Measurements from ENCODE around the gene COL6A6. TPM values are rescaled to one million over a fixed set of nuclear protein-coding genes. Genes with fewer than 3 reads are reported as not detected.

The COL6A6 gene
- total and polyA plus RNA-seq, 2 experiments from 2014 or later: 0.07 to 0.10 TPM

- peaks cover 2% of the 10 kb centered on the region for H3K27me3 Mint-ChIP-seq (ENCODE audit: insufficient read depth, low read depth, poor library complexity)
- peaks cover 12% of the 10 kb centered on the region; the same call in 1 of the 2 replicates for H3K9me2 ChIP-seq (ENCODE audit: insufficient read depth)
- peak overlapping the region; percentile 12; the same call in 1 of the 2 replicates for H2AFZ ChIP-seq
- TF ChIP-seq CTCF (conservative IDR thresholded peaks at IDR 0.05; ENCODE audit: low read depth in 2 of 2) (no peak), REST (IDR thresholded peaks at IDR 0.05; ENCODE audit: unreplicated experiment) (no peak), POLR2AphosphoS5 (IDR thresholded peaks at IDR 0.05; ENCODE audit: low read depth) (no peak), EZH2phosphoT487 (IDR thresholded peaks at IDR 0.05; ENCODE audit: unreplicated experiment) (no peak), ETS1 (IDR thresholded peaks at IDR 0.05) (no peak)
- no peaks in the 10 kb centered on the region for H3K27me3 ChIP-seq (ENCODE audit: insufficient read depth)
- no peaks in the 10 kb centered on the region for H3K36me3 Mint-ChIP-seq (ENCODE audit: low read depth)
- H3K36me3 ChIP-seq (ENCODE audit: insufficient read depth): no peaks in the 10 kb centered on the region
- no peak overlapping the region for H3K4me3 Mint-ChIP-seq
- no peaks in the 10 kb centered on the region for H3K79me2 ChIP-seq (replicated peaks; ENCODE audit: insufficient read depth)
- H3K4me1 Mint-ChIP-seq: no peaks in the 10 kb centered on the region
- no peak overlapping the region for H3K4me3 ChIP-seq
- no peaks in the 10 kb centered on the region for H4K20me1 ChIP-seq (replicated peaks; ENCODE audit: insufficient read depth)
- no peak overlapping the region for H3K27ac ChIP-seq (ENCODE audit: low read depth)
- no peak overlapping the region for H3K4me2 ChIP-seq
- H3K27ac Mint-ChIP-seq: no peak overlapping the region
- DNase-seq (ENCODE audit: low spot score): no peak
- H3K4me1 ChIP-seq (ENCODE audit: insufficient read depth): no peaks in the 10 kb centered on the region
- no peaks in the 10 kb centered on the region for H3F3A ChIP-seq (replicated peaks; ENCODE audit: low read depth)
- H3K9me3 Mint-ChIP-seq: peaks cover 1% of the 10 kb centered on the region; the same call in 1 of the 3 replicates
- no peak for ATAC-seq
These were observed 46.9 kb upstream of the COL6A6 start for GRCh38 chr3:130470126-130470525.

GRCh38 chr3:130473416-130473815 is 43.6 kb upstream of the COL6A6 start:
- H2AFZ ChIP-seq: no peak overlapping the region
- H3K4me2 ChIP-seq: no peak overlapping the region
- no peaks in the 10 kb centered on the region for H3K36me3 ChIP-seq (ENCODE audit: insufficient read depth)
- no peak overlapping the region for H3K4me3 Mint-ChIP-seq
- H3K79me2 ChIP-seq (replicated peaks; ENCODE audit: insufficient read depth): no peaks in the 10 kb centered on the region
- peaks cover 11% of the 10 kb centered on the region; the same call in 1 of the 2 replicates for H3K9me2 ChIP-seq (ENCODE audit: insufficient read depth)
- H3K27me3 Mint-ChIP-seq (ENCODE audit: insufficient read depth, low read depth, poor library complexity): no peaks in the 10 kb centered on the region
- H3K4me1 Mint-ChIP-seq: no peaks in the 10 kb centered on the region
- no peaks in the 10 kb centered on the region for H3K4me1 ChIP-seq (ENCODE audit: insufficient read depth)
- ATAC-seq (no peak), DNase-seq (ENCODE audit: low spot score) (no peak)
- no peak overlapping the region for H3K4me3 ChIP-seq
- no peaks in the 10 kb centered on the region for H4K20me1 ChIP-seq (replicated peaks; ENCODE audit: insufficient read depth)
- no peaks in the 10 kb centered on the region for H3K27me3 ChIP-seq (ENCODE audit: insufficient read depth)
- no peak overlapping the region for H3K27ac ChIP-seq (ENCODE audit: low read depth)
- H3K9me3 Mint-ChIP-seq: peaks cover 2% of the 10 kb centered on the region; the same call in 1 of the 3 replicates
- H3K27ac Mint-ChIP-seq: no peak overlapping the region
- no peaks in the 10 kb centered on the region for H3K36me3 Mint-ChIP-seq (ENCODE audit: low read depth)
- no peaks in the 10 kb centered on the region for H3F3A ChIP-seq (replicated peaks; ENCODE audit: low read depth)
- TF ChIP-seq CTCF (conservative IDR thresholded peaks at IDR 0.05; ENCODE audit: low read depth in 2 of 2) (no peak), ZNF114 (CRISPR knock-in tag; IDR thresholded peaks at IDR 0.05) (no peak), ZNF331 (CRISPR knock-in tag; IDR thresholded peaks at IDR 0.05; ENCODE audit: low read depth) (no peak), EZH2phosphoT487 (IDR thresholded peaks at IDR 0.05; ENCODE audit: unreplicated experiment) (no peak), POLR2AphosphoS5 (IDR thresholded peaks at IDR 0.05; ENCODE audit: low read depth) (no peak), ETS1 (IDR thresholded peaks at IDR 0.05) (no peak), JUNB (IDR thresholded peaks at IDR 0.05; ENCODE audit: unreplicated experiment) (no peak), EZH2 (IDR thresholded peaks at IDR 0.05; ENCODE audit: low read depth, unreplicated experiment) (no peak)
